ENCODE data around the gene SLC19A1.
"Not testable (repeated sequence)": the region's sequence is repeated elsewhere in the genome, so short reads cannot be mapped to it uniquely, and the experiment has no call there.

The SLC19A1 gene

DNA sequence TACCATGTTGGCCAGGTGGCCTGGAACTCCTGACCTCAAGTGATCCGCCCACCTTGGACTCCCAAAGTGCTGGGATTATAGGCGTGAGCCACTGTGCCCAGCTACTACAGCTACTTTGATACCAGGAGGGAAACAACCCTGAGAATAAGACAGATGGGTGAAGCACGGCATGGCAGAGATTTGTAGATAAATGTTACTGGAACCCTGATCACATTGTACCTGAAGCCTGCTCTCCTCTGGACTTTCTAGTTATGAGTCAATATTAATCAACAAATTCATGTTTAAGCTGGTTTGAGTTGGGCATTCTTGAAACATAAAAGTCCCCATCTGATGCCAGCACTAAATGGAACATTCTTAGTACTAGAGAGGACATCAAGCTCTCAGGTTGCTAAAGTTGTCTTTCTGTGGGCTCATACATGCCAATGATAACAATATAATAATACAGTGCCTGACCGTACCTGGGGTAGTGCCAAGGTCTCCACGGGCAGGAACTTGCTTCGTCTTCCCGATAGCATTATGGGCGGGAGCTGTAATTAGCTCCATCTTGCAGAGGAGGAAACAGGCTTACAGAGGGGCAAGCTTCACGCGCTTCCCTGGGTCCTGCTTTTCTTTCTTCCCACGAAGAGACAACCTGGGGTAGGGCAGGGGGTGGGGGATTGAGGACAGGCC lies 30.7 kb upstream of the SLC19A1 start:
- H3K27ac ChIP-seq, result no peak overlapping the region
- TF ChIP-seq, protein P1, sequence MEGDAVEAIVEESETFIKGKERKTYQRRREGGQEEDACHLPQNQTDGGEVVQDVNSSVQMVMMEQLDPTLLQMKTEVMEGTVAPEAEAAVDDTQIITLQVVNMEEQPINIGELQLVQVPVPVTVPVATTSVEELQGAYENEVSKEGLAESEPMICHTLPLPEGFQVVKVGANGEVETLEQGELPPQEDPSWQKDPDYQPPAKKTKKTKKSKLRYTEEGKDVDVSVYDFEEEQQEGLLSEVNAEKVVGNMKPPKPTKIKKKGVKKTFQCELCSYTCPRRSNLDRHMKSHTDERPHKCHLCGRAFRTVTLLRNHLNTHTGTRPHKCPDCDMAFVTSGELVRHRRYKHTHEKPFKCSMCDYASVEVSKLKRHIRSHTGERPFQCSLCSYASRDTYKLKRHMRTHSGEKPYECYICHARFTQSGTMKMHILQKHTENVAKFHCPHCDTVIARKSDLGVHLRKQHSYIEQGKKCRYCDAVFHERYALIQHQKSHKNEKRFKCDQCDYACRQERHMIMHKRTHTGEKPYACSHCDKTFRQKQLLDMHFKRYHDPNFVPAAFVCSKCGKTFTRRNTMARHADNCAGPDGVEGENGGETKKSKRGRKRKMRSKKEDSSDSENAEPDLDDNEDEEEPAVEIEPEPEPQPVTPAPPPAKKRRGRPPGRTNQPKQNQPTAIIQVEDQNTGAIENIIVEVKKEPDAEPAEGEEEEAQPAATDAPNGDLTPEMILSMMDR (conservative IDR thresholded peaks at IDR 0.05), result no peak
- TF ChIP-seq ZFX (IDR thresholded peaks at IDR 0.05), result no peak

DNA sequence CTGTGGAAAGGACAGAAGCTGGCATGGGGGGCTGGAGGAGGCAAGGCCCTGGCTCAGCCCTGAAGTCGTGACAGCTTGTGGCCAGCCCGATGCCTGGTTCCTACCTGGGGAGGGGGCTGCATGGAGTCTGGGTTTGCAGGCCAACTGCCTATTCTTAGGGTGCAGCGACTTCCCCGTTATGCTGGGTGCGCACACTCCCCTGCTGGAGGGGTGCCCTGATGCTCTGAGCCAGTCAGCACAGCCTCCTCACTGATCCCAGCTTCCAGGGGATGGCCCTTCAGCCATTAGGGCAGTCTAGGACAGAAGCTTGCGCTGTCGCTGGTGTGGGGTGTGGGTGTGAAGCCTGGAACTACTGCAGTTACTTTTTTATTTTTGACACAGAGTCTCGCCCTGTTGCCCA lies 30.0 kb upstream of the SLC19A1 start:
- no peak for TF ChIP-seq ZFX (IDR thresholded peaks at IDR 0.05)
- TF ChIP-seq, protein P1 (conservative IDR thresholded peaks at IDR 0.05), result no peak
- no peak overlapping the region for H3K27ac ChIP-seq

DNA sequence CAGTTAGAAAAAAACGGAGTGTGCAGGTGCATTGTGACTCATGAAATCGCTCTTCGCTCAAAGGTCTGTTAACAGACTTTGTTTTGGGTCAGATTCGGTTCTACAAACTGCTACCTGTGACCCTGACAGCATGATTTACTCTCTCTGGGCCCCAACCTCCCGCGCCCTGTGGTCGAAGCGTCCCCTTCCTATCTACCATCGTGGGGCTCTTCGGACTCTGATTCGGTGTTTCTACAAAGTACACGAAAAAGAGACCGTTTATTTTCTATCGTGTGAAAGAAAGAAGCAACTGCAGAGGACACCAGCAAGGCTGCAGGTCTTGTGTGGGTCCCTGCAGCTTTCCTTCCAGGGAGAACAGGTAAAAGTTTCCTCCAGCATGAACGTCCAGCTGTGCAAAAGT lies 29.4 kb upstream of the SLC19A1 start:
- no peak for TF ChIP-seq ZFX (IDR thresholded peaks at IDR 0.05)
- no peak overlapping the region for H3K27ac ChIP-seq

DNA sequence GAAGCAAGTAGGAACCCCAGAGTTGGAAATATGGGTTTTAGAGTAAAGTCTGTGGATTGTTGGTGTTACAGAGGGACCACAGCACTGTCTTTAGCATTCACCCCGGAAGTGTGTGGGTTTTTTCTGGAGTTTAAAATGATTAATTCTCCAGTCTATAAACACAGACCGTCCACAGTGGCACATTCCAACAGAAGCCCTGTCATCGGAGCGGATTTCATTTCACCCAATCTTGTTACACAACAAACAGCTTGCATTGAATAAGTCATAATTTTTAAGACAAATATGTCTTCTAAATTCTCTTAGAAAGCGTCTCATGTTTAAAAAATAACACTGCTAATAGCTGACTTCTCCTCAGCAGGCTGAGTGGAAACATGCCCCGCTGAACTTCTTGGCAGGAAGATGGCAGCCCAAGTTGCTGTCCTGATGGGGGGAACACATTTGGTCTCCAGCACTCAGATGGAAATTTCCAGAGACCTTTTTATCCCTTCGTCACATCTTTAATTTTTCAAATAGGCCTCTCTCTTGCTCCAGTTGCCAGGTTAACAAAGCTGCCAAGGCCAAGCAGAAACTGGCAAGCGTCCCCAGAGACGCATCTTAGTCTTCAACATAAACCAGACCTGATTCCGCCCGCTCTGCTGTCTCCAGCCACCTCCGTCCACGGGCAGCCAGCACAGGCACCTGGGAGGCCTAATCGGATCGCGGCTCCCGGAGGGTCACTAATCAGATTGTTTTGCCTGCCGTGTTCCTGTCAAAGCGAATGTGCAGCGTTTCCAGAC lies 28.8 kb upstream of the SLC19A1 start:
- no peak overlapping the region for H3K27ac ChIP-seq
- TF ChIP-seq ZFX (IDR thresholded peaks at IDR 0.05), result no peak
- TF ChIP-seq, protein P1 (conservative IDR thresholded peaks at IDR 0.05), result no peak

DNA sequence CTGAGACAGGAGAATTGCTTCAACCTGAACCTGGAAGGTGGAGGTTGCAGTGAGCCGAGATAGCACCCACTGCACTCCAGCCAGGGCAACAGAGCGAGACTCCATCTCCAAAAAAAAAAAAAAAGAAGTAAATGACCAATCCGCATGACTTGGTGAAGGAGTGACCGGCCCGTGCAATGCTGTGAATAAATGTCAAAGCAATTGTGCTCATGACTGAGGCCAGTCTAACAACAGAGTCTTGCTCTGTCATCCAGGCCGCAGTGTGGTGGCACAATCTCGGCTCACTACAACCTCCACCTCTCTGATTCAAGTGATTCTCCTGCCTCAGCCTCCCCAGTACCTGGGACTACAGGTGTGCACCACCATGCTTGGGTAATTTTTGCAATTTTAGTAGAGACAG lies 27.8 kb upstream of the SLC19A1 start:
- no peak overlapping the region for H3K27ac ChIP-seq
- no peak for TF ChIP-seq ZFX (IDR thresholded peaks at IDR 0.05)
- TF ChIP-seq, protein P1 (conservative IDR thresholded peaks at IDR 0.05), result no peak

DNA sequence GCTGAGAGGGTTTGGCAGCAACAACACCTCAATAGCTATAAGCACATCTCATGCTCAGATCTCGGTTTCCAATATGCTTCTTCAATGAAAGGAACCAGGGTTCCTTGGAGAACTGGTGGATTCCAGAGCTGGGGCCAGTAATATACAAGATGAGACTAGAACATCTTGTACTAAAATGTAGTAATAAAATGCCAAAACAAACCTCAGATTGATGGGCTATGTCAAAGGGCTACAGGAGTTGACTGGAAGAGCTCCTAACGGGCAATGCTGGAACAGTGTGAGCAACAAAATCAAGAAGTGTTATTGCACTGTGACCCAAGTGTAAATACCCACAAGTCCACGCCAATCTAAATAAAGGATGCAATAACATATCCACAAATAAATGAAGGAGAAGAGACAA lies 26.1 kb upstream of the SLC19A1 start:
- TF ChIP-seq, protein P1 (conservative IDR thresholded peaks at IDR 0.05), result no peak
- TF ChIP-seq ZFX (IDR thresholded peaks at IDR 0.05), result no peak
- H3K27ac ChIP-seq, result no peak overlapping the region

DNA sequence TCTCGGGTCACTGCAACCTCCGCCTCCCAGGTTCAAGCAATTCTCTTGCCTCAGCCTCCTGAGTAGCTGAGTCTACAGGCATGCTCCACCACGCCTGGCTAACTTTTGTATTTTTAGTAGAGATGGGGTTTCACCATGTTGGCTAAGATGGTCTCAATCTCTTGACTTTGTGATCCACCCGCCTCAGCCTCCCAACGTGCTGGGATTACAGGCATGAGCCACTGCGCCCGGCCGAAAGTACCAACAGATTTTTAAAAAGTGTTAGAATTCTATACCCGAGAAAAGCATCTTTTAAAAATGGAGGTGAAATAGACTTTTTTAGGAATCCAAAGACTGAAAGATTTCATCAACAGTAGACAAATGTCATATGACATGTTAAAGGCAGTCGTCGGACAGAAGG lies 21.9 kb upstream of the SLC19A1 start:
- not testable (repeated sequence) for H3K27ac ChIP-seq

DNA sequence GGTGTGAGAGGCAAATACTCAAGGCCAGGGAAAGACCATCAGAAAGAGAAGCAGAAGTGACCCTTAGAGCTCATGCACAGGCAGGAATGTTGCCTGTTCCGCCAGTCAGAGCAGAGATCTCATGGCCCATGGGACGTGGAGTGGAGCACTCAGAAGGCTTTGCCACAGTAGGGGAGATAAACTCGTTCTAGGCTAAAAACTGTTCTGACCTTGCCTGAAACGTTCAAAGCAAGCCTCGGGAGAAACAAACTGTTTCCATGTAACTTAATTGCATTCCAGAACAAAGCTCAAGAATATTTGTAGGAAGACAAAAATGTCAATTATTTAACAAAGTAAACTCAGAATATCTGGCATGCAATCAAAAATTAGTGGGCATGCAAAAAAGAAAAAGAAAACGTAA lies 20.7 kb upstream of the SLC19A1 start:
- no peak for TF ChIP-seq ZFX (IDR thresholded peaks at IDR 0.05)
- TF ChIP-seq, protein P1 (conservative IDR thresholded peaks at IDR 0.05), result no peak
- no peak overlapping the region for H3K27ac ChIP-seq

All from C4-2B (cell line).